ENCODE results near the gene OTOP3.

Gene OTOP3

GRCh38 chr17:74943808-74944522 is 8.3 kb downstream of the OTOP3 start:
- no peak for DNase-seq

- peak; percentile 13 for DNase-seq
Measured at GRCh38 chr17:74945543-74945942, 9.8 kb downstream of the OTOP3 start.

- DNase-seq = no peak
Measured at GRCh38 chr17:74946641-74947040, 10.9 kb downstream of the OTOP3 start.

GRCh38 chr17:74947041-74947754 is 11.5 kb downstream of the OTOP3 start:
- DNase-seq = no peak

GRCh38 chr17:74949455-74950115 is 13.9 kb downstream of the OTOP3 start:
- no peak for DNase-seq

GRCh38 chr17:74950207-74950606 is 14.5 kb downstream of the OTOP3 start:
- no peak for DNase-seq

DNA sequence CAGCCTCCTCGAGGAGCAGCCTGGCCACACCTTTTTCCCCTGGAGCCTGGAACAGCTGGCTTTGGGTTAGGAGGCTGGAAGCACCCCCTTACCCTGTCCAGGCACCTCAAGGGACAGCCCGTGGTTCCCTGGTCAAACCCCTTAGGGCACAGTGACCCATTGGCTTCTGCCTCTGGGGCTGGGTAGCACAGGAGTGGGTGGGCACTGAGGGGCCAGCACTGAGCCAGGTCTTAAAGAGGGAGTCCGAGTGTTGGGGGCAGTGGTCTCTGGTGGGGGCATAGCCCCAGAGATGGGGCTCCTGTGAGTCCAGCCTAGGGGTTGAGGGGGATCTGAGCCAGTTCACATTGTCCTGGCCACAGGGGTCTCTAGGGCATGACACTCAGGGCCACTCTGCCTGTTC is 15.4 kb downstream of the OTOP3 start:
- no peak for DNase-seq

DNA sequence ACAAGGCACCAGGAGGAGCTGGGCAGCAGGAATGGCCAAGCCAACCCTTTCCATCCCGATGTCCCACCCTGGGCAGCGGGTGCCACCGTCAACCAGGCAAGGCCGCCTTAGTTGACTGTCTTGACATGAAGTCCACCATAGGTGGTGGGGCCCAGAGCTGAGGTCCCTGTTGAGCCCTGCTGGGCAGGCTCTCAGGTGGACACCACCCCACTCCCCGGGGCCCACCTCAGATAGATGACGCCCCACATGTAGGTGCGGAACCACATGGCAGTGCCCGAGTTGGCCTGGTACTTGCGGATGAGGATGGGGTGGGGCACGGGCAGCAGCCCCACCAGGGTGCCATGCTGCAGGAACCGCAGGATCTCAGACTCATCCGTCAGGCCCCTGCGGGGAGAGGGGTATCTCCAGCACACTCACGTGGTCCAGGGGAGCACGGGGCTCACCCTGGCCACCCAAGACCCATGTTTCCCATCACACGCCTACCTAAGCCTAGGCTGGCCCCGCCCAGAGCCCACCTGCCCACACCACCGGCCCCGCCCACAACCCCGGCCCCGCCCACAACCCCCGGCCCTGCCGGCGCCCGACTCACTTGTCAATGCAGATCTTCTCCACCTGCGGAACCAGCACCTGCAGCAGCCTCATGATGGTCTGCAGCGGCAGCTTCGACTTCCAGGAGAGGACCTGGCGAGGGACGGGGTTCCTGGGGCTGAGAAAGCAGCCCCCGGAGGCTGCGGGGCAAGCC is 16.2 kb downstream of the OTOP3 start:
- no peak for DNase-seq

- DNase-seq = no peak
Measured at GRCh38 chr17:74952431-74953133, 16.9 kb downstream of the OTOP3 start.

DNA sequence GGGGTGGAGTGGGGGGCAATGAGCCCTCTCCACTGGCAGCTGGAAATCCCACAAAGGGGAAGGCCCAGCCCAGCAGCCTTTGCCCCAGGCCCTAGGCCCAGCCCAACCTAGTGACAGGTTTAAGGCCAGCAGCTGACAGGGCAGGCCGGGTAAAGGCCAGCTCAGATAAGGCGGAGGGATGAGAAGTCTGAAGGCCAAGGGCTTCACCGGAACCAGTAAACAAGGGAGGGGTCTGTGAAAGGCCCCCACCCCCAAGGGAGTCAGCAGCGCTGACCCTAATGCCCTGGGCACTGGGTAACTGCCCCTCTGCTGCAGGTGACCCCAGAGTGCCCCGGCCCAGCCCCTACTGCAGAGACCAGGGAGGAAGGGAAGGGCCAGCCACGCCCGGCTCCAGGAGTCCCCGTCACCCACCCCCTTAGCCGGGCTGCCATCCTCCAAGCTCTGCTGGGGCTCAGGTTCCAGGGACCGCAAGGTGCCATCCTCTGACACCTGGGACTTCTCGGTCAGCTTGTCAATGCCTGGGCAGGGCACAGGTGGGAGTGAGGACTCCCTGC is 17.5 kb downstream of the OTOP3 start:
- no peak for DNase-seq

- DNase-seq = no peak
Measured at GRCh38 chr17:74954115-74954514, 18.4 kb downstream of the OTOP3 start.

GRCh38 chr17:74954665-74955421 is 19.1 kb downstream of the OTOP3 start:
- peak; percentile 64 for DNase-seq

DNA sequence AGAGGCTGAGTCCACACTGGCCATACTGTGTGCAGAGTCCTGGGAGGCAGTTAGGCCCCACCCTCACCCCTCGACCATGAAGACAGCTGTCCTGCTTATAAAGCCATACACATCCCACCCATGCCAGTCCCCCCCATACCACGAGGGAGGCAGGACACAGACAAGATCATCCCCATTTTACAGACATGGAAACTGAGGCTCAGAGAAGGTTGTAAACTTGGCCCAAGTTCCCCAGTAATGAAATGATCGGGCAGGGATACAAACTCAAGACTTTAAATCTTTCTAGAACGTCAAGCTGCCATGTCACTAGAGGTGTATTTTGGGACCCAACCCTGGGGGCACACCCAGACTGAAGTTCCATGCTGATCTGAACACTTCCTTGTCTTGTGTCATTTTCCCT is 20.4 kb downstream of the OTOP3 start:
- no peak for DNase-seq

DNA sequence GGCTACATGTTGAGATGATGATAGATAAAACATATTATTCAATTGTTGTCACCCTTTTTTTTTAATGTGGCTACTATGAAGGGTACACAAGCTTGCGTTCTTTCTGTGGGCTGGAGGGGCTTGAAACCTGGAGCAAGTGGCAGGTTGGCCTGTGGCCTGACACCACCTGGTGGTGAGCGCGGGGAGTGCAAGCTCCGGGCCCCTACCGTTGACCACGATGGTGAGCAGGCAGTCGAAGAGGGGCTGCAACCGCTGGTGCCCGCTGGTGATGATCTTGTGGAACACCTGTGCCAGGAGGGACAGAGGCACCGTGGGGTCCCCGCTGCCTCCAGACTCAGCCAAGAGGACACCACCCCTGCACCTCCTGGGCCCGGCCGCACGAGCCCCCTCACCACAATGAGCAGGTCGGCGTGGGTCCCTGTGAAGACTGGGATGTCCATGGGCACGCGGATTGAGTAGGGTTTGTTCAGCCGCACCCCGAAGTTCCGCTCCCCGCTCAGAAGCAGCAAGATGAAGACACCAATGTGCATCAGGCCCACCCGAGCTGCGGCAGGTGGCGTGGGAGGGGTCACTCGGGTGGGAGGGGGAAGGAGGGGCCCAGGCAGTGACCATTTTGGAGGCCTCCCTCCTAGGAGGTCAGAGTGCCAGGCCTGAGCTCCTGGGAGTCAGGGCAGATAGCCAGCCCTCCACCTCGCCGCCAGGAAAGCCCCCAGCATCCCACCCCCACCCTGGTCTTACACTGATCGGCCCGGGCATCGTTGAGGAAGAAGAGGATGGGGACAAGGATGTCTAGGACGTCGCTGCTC is 22.4 kb downstream of the OTOP3 start:
- DNase-seq = peak; percentile 23

GRCh38 chr17:74959826-74960515 is 24.3 kb downstream of the OTOP3 start:
- no peak for DNase-seq

GRCh38 chr17:74960570-74961342 is 25.1 kb downstream of the OTOP3 start:
- DNase-seq = peak; percentile 67

DNA sequence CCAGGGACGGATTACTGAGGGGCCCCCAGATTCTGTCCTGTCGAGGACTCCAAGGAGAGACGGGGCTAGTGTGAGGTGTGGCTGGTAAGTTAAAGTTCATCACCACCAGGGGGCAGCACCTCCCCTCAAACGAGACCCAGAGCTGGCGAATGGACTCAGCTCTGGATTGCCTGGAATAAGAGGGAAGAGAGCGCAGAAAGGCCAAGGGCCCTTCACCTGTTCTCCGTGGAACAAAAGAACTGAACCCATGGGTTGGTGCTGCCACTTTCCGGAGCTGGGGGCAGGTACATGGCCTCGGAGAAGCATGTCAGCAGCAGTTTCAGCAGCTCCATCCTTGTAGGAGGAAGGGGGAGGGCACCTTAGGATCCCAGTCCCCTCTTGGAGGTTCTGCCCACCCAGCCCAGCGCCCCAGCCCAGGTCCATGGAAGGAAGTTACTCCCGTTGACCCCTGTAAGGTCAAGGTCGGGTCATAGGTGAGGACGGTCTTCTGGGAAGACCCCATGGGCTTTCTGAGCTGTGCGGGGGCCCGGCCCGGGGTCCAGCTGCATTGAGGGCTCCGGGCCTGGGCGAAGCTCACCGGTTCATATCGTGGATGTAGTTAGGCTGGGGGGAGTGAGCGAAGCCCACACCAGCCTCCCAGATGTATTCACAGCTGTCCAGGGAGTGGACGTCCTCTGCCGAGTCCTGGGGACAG is 26.1 kb downstream of the OTOP3 start:
- DNase-seq = peak; percentile 64

GRCh38 chr17:74962622-74963394 is 27.1 kb downstream of the OTOP3 start:
- DNase-seq = no peak
